Heart left ventricle (tissue), 16 donors: ENCODE data around the gene PI16. TPM values are rescaled to one million over a fixed set of nuclear protein-coding genes. Genes with fewer than 3 reads are reported as not detected.
A peak's percentile ranks its signal among the peaks of the same experiment; 100 is the strongest.

Experiments used
- ATAC-seq, 4 donors: fragments of 200-7000 bp; cut with Tn5 transposase; one replicate each; pipeline ENCODE4 v1.9.1; 2020 to 2022; ENCODE audit warnings: moderate library complexity in 4 of 4, mild to moderate bottlenecking in 3 of 4, moderate number of reproducible peaks in 1 of 4
- DNase-seq, 5 donors: peaks; one replicate each; pipeline ENCODE4 v3.0.0-alpha.2; 2020
- H3K27ac ChIP-seq, 12 donors: fragments of 200-600 bp; sonication (generic) in 4 of 12; one replicate each; pipeline versions ENCODE4 v1.5.0 to v1.8.0; 2016 to 2022; ENCODE audit warnings: mild to moderate bottlenecking in 2 of 12
- H3K27me3 ChIP-seq, 9 donors: fragments of 200-600 bp; sonication (generic) in 2 of 9; one replicate each; pipeline versions ENCODE4 v1.5.1 to v1.8.0; 2016 to 2022; ENCODE audit warnings: mild to moderate bottlenecking in 3 of 9
- H3K36me3 ChIP-seq, 9 donors: fragments of 200-600 bp; sonication (generic) in 2 of 9; one replicate each; pipeline versions ENCODE4 v1.5.0 to v1.8.0; 2018 to 2022; ENCODE audit warnings: mild to moderate bottlenecking in 2 of 9
- H3K4me1 ChIP-seq, 12 donors: fragments of 200-600 bp; sonication (generic) in 4 of 12; one replicate each; pipeline versions ENCODE4 v1.5.0 to v1.8.0; 2016 to 2022; ENCODE audit warnings: mild to moderate bottlenecking in 3 of 12
- H3K4me3 ChIP-seq, 12 donors: fragments of 200-600 bp; sonication (generic) in 4 of 12; one replicate each; pipeline versions ENCODE4 v1.5.0 to v1.8.0; 2017 to 2022; ENCODE audit warnings: mild to moderate bottlenecking in 9 of 12, moderate library complexity in 4 of 12
- H3K9me3 ChIP-seq, 12 donors: fragments of 200-600 bp; sonication (generic) in 4 of 12; one replicate each; pipeline versions ENCODE4 v1.5.0 to v1.8.0; 2016 to 2022; ENCODE audit warnings: mild to moderate bottlenecking in 1 of 12
- POLR2A ChIP-seq, 2 donors: fragments of 450-650 bp; IDR thresholded peaks; one replicate each; pipeline ENCODE4 v1.6.1; 2017; ENCODE audit warnings: antibody characterized with exemption in 2 of 2, mild to moderate bottlenecking in 2 of 2, moderate library complexity in 2 of 2
- WGBS, 4 donors: extraction: QIAGEN DNeasy Blood & Tissue Kit in 2 of 4; methylation state at CpG; one replicate each; pipeline versions ENCODE4 v1.1.5 to v1.1.7; 2013 to 2018; 5-methylcytosine and 5-hydroxymethylcytosine counted together
- intact Hi-C, 10 donors: fragments of 100-400 bp; cut with DNase I; formaldehyde crosslinking; loops; one replicate each; pipeline versions ENCODE4 v1.11.1 to v1.14.2; 2022
- polyA plus RNA-seq, 2 donors: library from polyadenylated mRNA; stranded (reverse); fragments of 200-250 nt; gene quantifications; one replicate each; pipeline ENCODE4 v1.2.3, GENCODE V29; 2013
- total RNA-seq, 9 donors: library from RNA; depleted of rRNA in 2 of 9; stranded (reverse); fragments of >200 nt in 2 of 9; fragmentation: NEBNext Ultra II Directional in 3 of 9; extraction: Animal tissue kit (Norgen Biotek cat#: 25700) in 3 of 9; gene quantifications; one replicate each; pipeline versions ENCODE4 v1.1.0 to v1.2.4, GENCODE V29; 2016 to 2023
- TF ChIP-seq, protein P1 (sequence below), 12 donors: fragments of 200-600 bp; sonication (generic) in 4 of 12; IDR thresholded peaks; one replicate each; pipeline versions ENCODE4 v1.5.0 to v1.8.0; 2018 to 2022; ENCODE audit warnings: antibody characterized with exemption in 12 of 12, mild to moderate bottlenecking in 5 of 12
- donor health status: ischemic (EF 13 %, LVEDD 7.1; RV severe dilation, severe dysfunction).
- donor health status: healthy with polysubstance abuse.
- donor health status: DM: no; HTN: yes; CAD: no.
- donor health status: DM: no; HTN: no; CAD: no.
- donor health status: ischemic (EF 25% LVEDD 6.9; RV normal size, moderate dysfunction).
- donor health status: ischemic (EF 25% LVEDD 5.7; RV mildly dilated, moderate dysfunction).
- donor health status: healthy.
- donor health status: DM: yes; HTN: yes; CAD: no.
- donor health status: ischemic (EF 35%, LVEDD 5.7; RV mildly dilated, moderate dysfunction).
- donor health status: nonischemic (EF 11% LVEDD 7.7; RV severe dilation, severe dysfunction).
- donor health status: DM: yes; HTN: yes; CAD: no.
- donor health status: PGD.
- donor health status: ischemic (EF 29% LVEDD 5.4; RV normal size, mild dysfunction).
- donor health status: nonischemic (EF 23%, LVEDD 6.1; RV moderate dilation, normal function).

PI16 gene
- total and polyA plus RNA-seq, 11 donors: 5.7 to 36.2 (median 12.1) TPM

DNA sequence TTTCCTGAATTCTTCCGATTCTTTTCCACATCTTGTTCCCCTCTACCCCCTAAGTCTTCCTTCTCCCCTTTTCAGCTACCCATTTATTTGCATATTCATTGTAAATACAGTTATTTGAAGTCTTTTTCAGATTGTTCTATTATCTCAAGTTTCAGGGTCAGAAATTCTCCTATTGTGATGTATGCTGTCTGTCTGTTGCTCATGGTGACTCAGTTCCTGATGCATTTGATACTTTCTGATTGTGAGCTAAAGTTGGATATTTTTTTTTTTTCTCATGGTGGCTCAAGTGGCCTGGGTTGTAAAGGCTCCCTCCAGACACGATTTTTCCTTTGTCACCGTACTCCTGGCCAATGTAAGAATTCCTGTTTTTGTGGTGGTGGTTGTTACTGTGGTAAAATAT is 4.9 kb upstream of the PI16 start:
- DNase-seq: no peak
- H3K36me3 ChIP-seq: no peaks in the 10 kb centered on the region

DNA sequence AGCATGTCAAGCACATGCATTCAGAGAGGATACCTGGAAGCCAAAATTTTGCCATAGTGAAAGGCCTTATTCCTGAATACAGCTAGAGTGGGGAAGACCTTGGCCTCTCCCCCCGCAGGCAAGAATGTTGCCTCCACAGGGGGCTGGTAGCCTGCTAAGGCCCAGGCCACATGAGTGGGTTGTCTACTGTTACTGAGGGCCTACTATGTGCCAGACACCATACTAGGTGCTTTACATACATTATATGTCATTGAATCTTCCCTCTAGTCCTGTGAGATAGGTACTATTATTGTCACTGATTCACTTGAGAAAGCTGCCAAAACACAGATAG is 642 bp upstream of the PI16 start:
- WGBS, 4 donors: 83 to 96% (median 92%) methylated on average over 1 of the region's 1 CpG
- ATAC-seq (no peak), DNase-seq (no peak)
- Histone ChIP-seq H3K27me3 (no peaks in the 10 kb centered on the region), H3K27ac (no peak overlapping the region), H3K9me3 (no peaks in the 10 kb centered on the region), H3K36me3 (no peaks in the 10 kb centered on the region), H3K4me3 (no peak overlapping the region), H3K4me1 (peaks cover 0 to 26% (median 2%) of the 10 kb centered on the region in 12 donors)
- intact Hi-C loops: no loop called here
- TF ChIP-seq, protein P1, sequence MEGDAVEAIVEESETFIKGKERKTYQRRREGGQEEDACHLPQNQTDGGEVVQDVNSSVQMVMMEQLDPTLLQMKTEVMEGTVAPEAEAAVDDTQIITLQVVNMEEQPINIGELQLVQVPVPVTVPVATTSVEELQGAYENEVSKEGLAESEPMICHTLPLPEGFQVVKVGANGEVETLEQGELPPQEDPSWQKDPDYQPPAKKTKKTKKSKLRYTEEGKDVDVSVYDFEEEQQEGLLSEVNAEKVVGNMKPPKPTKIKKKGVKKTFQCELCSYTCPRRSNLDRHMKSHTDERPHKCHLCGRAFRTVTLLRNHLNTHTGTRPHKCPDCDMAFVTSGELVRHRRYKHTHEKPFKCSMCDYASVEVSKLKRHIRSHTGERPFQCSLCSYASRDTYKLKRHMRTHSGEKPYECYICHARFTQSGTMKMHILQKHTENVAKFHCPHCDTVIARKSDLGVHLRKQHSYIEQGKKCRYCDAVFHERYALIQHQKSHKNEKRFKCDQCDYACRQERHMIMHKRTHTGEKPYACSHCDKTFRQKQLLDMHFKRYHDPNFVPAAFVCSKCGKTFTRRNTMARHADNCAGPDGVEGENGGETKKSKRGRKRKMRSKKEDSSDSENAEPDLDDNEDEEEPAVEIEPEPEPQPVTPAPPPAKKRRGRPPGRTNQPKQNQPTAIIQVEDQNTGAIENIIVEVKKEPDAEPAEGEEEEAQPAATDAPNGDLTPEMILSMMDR (IDR thresholded peaks at IDR 0.05): no peak
- no peak for TF ChIP-seq POLR2A (IDR thresholded peaks at IDR 0.05)

More for the DNA sequence above, 4.9 kb upstream of the PI16 start:
- Histone ChIP-seq H3K4me3 (no peak overlapping the region), H3K27ac (no peak overlapping the region), H3K9me3 (no peaks in the 10 kb centered on the region), H3K4me1 (peaks cover 0 to 12% (median 0%) of the 10 kb centered on the region in 12 donors), H3K27me3 (no peaks in the 10 kb centered on the region)
- intact Hi-C loops: no loop called here
- WGBS, 4 donors: 80 to 85% (median 82%) methylated on average over 3 of the region's 3 CpGs
- ATAC-seq: no peak
- TF ChIP-seq, protein P1 (IDR thresholded peaks at IDR 0.05): no peak
- no peak for TF ChIP-seq POLR2A (IDR thresholded peaks at IDR 0.05)

DNA sequence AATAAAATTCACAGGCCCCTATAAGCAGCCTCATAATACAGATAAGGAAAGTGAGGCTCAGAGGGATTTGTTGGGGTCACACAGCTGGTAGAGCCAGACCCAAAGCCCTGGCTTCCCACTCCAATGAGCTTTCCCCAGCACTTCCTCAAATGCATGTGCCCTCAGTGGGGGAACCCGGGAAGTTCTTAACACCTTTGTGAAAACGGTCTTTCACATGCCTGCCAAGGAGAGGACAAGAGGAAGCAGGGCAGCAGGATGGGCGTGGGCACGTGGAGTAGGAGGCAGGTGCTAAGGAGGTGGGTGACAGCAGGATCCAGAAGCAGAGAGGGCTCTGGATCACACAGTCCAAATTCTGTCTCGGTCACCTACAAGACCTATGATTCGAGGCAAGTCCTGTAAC is 598 bp downstream of the PI16 start:
- 52 to 67% (median 58%) methylated on average over 6 of the region's 6 CpGs for WGBS, 4 donors
- intact Hi-C loops: no loop called here
- H3K27ac ChIP-seq: peak overlapping the region in 3 of 12 donors; percentile 12 to 55 (median 28)
- DNase-seq (no peak), ATAC-seq (no peak)
- no peaks in the 10 kb centered on the region for H3K27me3 ChIP-seq
- TF ChIP-seq, protein P1 (IDR thresholded peaks at IDR 0.05): no peak
- no peak for TF ChIP-seq POLR2A (IDR thresholded peaks at IDR 0.05)
- peak overlapping the region in 10 of 12 donors; percentile 7 to 49 (median 35) for H3K4me3 ChIP-seq
- no peaks in the 10 kb centered on the region for H3K9me3 ChIP-seq
- peaks cover 0 to 33% (median 5%) of the 10 kb centered on the region in 12 donors for H3K4me1 ChIP-seq
- H3K36me3 ChIP-seq: no peaks in the 10 kb centered on the region

DNA sequence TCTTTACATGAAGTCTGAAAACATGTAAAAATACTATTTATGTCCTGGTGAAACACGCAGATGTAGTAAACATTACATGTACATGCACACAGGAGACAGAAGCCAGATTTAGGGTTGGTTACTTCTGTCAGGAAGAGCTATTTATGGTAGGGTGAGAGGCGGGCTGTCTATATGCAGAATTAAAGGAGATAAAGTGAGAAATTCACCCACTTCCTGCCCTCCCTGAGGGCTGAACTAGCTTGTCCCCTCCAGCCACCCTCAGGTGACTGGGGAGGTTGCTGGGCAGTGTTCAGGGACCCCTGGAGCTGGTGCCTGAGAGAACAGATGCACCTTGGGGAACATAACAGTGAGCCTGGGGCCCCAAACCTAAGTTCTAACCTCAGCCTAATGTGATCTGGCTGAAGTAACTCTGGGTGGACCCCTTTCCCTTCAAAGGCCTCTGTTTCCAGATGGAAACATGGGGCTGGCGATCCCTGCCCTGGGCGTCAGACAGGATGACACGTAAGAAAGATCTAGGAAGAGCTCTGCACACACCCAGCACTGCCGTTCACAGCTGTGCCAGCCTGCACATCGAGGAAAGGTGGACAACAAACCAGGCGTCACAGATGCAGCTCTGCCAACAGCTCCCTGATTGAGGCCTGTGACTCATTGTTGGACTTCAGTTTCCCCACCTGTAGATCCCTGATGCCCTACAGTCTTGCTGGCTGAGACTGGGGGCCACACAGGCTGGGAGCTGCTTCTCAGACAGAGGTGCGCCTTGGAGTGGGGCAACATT is 1.3 kb downstream of the PI16 start:
- no peak for TF ChIP-seq POLR2A (IDR thresholded peaks at IDR 0.05)
- TF ChIP-seq, protein P1 (IDR thresholded peaks at IDR 0.05): no peak
- no peaks in the 10 kb centered on the region for H3K27me3 ChIP-seq
- WGBS, 4 donors: 55 to 68% (median 60%) methylated on average over 4 to 9 of the region's 9 CpGs
- H3K4me3 ChIP-seq: peak overlapping the region in 8 of 12 donors; percentile 7 to 49 (median 41)
- intact Hi-C loops: no loop called here
- H3K27ac ChIP-seq: peak overlapping the region in 7 of 12 donors; percentile 12 to 55 (median 27)
- DNase-seq (peak in 1 of 5 donors; percentile 65), ATAC-seq (peak in 3 of 4 donors; percentile 31 to 38 (median 34))
- H3K9me3 ChIP-seq: no peaks in the 10 kb centered on the region
- no peaks in the 10 kb centered on the region for H3K36me3 ChIP-seq
- H3K4me1 ChIP-seq: peaks cover 0 to 38% (median 9%) of the 10 kb centered on the region in 12 donors
